C4-2B (cell line): ENCODE data around the gene SPG21.

Experiments
- CTCF ChIP-seq: fragments of 450-650 bp; conservative IDR thresholded peaks from 2 replicates; pipeline ENCODE4 v1.5.1; 2017; ENCODE audit warnings: mild to moderate bottlenecking
- ZFX ChIP-seq: fragments of 450-650 bp; IDR thresholded peaks from 2 replicates; pipeline ENCODE4 v1.6.1; 2017

- TF ChIP-seq CTCF (no peak), ZFX (no peak)
Measured at GRCh38 chr15:64934023-64934422, 55.7 kb downstream of the SPG21 start.
